GM21447 (cell line): Measurements from ENCODE around the gene PRMT7.
A peak's percentile ranks its signal among the peaks of the same experiment; 100 is the strongest.

Experiments
- ATAC-seq: cut with Tn5 transposase; IDR thresholded peaks from one replicate; pipeline ENCODE4 v1.9.1; 2021; ENCODE audit not compliant: unreplicated experiment

Gene PRMT7

GRCh38 chr16:68300734-68301459 is 9.9 kb upstream of the PRMT7 start:
- ATAC-seq: no peak

GRCh38 chr16:68306633-68307032 is 4.2 kb upstream of the PRMT7 start:
- ATAC-seq: no peak

GRCh38 chr16:68309799-68310198 is 1.0 kb upstream of the PRMT7 start:
- ATAC-seq: no peak

GRCh38 chr16:68310437-68310773 is 414 bp upstream of the PRMT7 start:
- peak; percentile 28 for ATAC-seq

- ATAC-seq: no peak
Measured at GRCh38 chr16:68313116-68313515, 2.3 kb downstream of the PRMT7 start.

- ATAC-seq: peak; percentile 58
Measured at GRCh38 chr16:68319185-68319908, 8.5 kb downstream of the PRMT7 start.

GRCh38 chr16:68324336-68324735 is 13.5 kb downstream of the PRMT7 start:
- no peak for ATAC-seq

GRCh38 chr16:68324780-68325357 is 14.1 kb downstream of the PRMT7 start:
- ATAC-seq: no peak

GRCh38 chr16:68328151-68328859 is 17.5 kb downstream of the PRMT7 start:
- ATAC-seq: peak; percentile 80

GRCh38 chr16:68328860-68329390 is 18.1 kb downstream of the PRMT7 start:
- ATAC-seq: no peak

- no peak for ATAC-seq
Measured at GRCh38 chr16:68331879-68332410, 21.1 kb downstream of the PRMT7 start.

GRCh38 chr16:68332411-68333121 is 21.7 kb downstream of the PRMT7 start:
- no peak for ATAC-seq

GRCh38 chr16:68335175-68335574 is 24.4 kb downstream of the PRMT7 start:
- no peak for ATAC-seq

GRCh38 chr16:68338326-68339119 is 27.7 kb downstream of the PRMT7 start:
- no peak for ATAC-seq

- ATAC-seq: no peak
Measured at GRCh38 chr16:68339214-68339613, 28.4 kb downstream of the PRMT7 start.

- ATAC-seq: no peak
Measured at GRCh38 chr16:68342620-68343019, 31.8 kb downstream of the PRMT7 start.

- no peak for ATAC-seq
Measured at GRCh38 chr16:68343137-68343536, 32.3 kb downstream of the PRMT7 start.

GRCh38 chr16:68344252-68344651 is 33.4 kb downstream of the PRMT7 start:
- ATAC-seq: no peak

- ATAC-seq: no peak
Measured at GRCh38 chr16:68345351-68345810, 34.6 kb downstream of the PRMT7 start.
